NCI-H2107 treated with DMSO at 0.1 percent for 48 hours (cell line): ENCODE data around the gene VPS51.
A peak's percentile ranks its signal among the peaks of the same experiment; 100 is the strongest.

Experiments
- DNase-seq: peaks from one replicate; lab custom pipeline; 2025; ENCODE audit not compliant: unreplicated experiment; lab: John Stamatoyannopoulos, UW

The VPS51 gene

DNA sequence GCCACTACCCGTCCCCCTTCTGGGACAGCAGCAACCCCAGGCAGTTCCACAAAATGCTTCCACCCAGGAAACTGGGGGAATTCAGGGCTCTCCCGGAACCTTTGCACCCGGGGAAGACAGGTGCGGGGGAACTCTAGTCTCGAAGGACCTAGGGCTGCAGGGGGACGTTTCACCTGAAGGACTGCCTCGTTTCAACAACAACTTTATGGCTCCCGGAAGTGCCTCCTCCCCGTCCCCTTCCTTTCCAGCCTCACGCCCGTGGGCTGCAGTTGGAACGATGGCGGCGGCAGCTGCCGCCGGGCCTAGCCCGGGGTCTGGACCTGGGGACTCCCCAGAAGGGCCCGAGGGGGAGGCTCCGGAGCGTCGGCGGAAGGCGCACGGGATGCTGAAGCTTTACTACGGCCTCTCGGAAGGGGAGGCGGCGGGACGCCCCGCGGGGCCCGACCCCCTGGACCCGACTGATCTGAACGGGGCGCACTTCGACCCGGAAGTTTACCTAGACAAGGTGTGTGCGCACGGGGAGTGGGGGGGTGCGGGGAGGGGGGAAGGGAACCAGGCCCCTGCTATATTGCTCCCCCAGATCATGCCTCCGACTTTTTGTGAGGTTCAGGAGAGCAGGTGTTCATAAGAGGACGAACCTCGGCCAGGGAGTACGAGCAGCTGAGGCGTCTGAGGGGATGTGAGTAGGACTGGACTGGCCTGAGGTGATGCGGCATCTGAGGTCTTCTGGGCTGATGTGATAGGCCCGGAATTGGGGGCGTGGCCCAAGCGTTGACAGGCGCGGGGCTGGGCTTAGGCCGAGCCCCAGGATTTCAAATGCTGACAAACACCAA lies at the start of gene VPS51:
TSS of gene VPS51 (plus strand) at position 241 of the 833 bp plus-strand sequence. CDS start at position 278, 37 bp downstream.
- peak; percentile 79 for DNase-seq

DNA sequence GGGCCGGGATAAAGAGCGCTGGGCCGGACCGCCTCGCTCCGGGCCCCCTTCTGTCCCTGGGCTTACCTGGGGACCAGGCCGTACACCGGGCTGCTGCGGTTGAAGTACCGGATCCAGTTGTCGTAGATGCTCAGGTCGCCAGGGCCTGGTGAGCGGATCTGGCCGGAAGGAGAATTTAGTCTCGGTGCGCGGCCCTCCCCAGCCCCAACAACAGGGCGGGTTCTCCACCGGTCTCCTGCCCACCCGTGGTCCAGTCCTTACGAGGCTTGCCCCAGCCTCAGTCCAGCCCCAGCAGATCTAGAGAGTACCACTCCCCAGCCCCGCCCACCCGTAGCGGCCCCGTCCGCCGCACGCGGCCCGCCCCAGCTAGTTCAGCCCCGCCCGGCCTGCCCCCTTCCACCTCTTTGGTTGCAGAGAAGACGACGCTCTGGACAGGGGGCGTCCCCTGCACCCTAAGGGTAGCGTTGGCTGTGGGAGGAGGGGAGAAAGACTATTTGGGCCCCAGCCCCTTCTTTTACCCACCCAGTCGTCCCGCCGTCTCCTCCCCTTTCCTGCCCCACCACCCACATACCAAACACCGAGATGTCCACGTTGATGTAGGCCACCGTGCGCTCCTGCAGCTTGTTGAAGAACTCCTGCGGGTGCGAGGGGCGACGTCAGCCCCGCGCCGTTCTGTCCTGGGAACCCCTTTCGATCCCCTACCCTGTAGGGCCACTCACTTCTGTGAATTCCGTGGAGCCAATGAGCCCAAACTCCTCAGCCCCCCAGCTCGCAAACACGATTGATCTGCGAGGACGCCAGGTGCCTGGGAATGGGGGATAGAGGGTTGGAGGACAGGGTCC lies 48.2 kb upstream of the VPS51 start:
- no peak for DNase-seq

DNA sequence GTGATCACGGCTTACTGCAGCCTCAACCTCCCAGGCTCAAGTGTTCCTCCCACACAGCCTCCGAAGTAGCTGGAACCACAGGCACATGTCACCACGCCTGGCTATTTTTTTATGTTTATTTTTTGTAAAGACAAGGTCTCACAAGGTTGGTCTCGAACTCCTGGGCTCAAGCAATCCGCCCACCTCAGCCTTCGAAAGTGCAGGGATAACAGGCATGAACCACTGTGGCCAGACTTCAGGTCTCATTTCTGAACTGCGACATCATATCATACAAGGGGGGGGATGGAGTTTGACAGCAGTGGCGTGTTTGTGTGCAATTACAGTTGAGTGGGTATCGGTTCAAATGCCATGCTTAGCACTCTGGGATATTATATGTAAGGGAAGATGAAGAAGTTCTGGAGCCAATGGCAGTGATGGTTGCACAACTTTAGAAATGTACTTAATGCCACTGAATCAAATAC lies 44.6 kb upstream of the VPS51 start:
- no peak for DNase-seq

DNA sequence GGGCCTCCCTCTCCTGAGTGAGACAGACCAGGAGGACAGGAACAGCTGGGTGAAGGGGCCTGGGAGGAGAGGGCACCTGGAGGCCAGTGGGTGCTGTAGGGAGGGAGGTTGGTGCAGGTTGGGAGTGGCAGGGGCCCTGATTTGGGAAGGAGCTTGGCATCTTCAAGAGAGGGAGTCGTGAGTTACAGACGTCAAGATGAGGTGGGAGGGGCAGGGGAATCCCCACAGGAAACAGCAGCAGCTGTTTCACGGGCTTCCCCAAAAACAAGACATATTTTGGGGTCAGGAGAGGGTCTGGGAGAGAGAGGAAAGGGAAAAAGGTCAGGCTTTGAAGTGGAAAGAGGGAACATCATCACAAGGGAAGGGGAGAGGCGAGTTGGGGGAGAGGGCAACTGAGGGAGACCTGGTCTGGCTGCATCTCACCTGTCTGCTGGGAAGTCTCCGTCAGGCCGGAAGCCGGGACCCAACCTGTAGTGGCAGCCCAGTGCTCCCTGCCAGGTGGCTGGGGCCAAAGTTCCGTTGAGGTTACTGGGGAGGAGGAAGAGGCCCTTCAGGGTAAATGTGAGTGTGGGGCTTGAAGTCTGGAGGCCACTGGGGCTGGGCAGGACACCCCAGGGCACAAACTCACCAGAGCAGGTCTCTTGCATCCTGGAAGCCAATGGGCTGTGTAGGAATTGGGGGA lies 42.0 kb upstream of the VPS51 start:
- no peak for DNase-seq

DNA sequence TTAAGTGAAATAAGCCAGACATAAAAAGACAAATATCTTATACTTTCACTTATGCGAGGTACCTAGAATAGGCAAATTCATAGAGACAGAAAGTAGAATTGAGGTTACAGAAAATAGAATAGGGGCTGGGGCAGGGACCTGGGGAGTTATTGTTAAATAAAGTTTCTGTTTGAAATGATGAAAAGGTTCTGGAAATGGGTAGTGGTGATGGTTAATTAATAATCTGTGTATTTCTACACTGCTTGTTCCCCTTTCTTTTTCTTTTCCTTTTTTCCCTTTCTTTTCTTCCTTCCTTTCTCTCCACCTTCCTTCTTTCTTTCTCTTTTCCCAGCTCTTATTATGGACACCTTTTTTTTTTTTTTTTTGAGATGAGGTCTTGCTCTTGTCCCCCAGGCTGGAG lies 40.5 kb upstream of the VPS51 start:
- no peak for DNase-seq

DNA sequence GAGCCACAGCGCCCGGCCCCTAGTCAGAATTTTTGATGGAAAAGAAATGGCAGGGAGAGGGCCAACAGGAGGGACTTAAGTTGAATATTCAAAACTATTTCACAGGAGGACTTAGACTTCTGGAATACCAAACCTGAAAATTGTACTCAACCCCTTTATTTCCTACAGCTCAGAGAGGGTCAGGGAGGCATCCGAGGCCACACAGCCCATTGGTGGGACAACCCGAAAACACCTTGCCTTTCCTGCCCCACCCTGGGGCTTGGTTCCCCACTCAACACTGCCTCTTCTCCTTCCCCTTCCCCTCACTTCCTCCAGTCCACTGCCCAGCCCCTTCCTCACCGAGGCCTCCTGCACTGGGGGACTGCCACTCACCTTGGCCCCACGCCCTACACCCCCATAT lies 39.0 kb upstream of the VPS51 start:
- DNase-seq = no peak

DNA sequence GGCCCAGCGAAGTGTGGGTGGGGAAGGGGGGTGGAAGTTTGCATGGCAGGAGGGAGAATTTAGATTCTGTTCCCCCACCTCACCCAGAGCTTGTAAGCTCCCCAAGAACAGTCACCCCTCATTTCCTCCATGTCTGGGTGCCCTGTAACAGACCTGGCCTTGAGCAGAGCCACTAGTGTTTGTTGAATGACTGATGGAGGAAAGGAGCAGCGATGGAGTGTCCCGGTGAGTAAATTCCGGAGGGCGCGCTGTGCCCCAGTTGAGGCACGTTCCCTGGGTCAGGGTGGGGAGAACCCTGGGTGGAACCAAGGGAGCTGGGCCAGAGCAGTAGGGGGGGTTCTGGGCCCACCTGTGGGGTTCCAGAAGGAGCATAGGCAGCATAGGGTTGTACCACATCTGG lies 38.5 kb upstream of the VPS51 start:
- DNase-seq = no peak

DNA sequence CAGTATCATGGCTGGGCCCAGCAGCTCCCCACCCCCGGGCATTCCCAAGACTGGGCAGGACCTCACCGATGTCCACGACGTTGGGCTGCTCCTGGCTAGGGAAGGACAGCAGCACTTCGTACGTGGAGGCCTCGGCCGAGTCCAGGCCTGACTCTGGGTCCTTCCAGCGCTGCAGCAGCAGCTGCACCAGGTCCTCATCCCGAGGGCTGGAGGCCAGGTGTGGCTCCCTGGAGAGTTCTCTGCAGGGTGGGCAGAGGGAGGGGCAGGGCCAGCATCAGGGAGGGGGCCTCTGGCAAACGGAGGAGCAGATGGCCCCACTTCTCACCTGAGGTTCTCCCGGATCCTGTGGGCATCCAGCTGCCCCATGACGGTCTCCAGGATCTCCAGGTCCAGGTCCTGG lies 38.0 kb upstream of the VPS51 start:
- DNase-seq = peak; percentile 19

DNA sequence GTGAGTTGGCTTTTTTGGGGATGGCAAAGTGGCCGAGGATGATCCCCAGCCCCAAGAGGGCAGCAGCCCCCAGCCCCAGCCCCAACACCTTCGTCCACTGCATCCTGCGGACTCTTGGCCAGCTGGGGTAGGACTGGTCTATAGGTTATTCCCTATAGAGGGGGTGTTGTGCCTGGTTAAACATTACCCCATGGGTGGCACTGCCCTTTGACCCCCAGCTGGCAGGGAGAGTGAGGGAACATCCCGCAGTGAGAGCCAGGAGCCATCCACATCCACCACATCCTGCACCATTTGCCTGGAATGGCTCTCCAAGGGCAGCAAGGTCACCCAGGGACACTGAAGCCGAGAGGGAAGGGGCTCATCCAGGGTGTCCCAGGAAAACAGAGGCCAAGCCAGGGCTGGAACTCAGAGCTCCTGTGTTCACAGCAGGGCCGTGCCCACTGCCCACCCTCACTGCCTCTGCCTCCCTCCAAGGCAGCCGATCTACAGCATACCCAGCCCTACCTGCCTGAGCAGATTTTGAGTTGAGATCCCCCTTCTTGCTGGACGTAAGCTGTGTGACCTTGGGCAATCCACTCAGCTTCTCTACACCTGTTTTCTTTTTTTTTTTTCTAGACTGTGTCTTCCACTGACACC lies 37.5 kb upstream of the VPS51 start, which contains the start of gene NAALADL1:
TSS of gene NAALADL1 (minus strand) at position 135 of the 636 bp plus-strand sequence. CDS start at position 103, 32 bp downstream.
- no peak for DNase-seq

DNA sequence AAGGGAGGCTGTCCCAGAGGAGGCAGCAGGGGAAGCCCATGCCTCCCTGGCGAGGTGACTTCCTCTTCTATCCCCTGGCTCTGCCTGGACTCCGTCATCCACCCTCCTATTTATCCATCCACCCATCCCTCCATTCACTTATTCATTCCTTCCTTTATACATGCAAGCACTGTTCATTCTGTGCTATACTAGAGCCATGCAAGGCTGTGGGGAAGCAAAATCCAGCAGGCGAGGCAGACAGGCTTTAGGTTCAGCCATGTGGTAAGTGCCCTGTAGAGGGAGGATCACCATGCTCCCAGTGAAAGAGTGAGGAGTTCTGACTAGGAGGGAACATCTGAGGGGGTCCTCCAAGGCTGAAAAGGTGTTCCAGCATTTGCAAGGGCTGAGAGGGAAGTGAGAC lies 36.5 kb upstream of the VPS51 start:
- no peak for DNase-seq

DNA sequence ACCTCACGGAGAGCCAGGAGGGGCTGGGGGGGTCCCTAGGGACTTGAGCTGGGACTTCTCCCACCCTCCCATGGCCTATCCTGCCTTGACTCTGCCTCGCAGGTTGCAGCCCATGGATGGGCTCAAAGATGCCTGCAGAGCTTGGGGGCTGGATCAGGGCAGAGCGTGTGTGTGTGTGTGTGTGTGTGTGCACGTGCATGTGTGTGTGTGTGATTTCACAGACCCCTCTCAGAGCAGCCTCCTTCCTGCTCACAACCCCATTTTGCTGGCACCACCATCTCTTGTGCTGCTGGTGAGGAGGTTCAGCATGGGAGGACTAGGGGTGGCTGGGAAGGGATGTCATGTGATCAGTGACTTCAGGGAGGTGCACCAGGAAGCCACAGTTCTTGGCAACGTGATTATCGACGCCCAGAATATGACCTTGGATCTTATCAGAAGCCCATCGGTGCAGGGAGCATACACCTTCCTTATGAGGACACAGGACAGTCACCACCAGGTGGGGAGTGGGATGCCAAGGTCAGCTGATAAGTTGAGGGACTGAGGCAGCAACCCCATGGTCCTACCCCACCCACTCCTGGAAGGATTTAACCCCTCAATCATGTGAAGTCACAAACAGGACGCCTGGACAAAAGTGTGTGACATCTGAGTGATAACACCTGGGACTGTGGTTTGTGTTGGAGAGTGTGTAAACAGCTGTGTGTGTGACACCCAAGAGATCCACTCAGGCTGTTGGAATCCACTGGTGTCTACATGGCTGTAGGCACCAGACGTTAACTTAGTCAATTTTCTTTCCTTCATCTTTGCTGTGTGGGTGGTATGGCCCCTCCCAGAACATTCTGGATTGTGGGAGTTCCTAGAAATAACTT lies 35.8 kb upstream of the VPS51 start:
- no peak for DNase-seq

DNA sequence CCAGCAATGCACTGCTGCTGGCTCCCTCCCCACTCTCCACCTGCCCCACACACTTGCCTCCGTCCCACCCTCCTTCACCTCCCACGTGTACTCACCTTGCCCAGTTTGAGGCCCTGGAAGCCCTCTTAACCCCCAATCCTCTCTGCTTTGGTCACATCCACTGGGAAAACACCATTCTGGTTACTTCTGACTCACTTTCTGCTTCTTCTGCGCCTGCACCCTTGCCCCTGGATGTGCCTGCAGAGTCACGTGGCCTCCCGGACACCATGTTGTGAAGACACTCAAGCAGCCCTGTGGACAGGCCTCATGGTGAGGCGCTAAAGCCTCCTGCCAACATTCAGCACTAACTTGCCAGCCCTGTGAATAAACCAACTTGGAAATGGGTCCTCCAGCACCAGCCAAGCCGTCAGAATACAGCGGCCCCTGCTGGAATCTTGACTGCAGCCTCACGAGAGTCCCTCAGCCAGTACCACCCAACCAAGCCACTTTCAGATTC lies 35.1 kb upstream of the VPS51 start:
- no peak for DNase-seq

DNA sequence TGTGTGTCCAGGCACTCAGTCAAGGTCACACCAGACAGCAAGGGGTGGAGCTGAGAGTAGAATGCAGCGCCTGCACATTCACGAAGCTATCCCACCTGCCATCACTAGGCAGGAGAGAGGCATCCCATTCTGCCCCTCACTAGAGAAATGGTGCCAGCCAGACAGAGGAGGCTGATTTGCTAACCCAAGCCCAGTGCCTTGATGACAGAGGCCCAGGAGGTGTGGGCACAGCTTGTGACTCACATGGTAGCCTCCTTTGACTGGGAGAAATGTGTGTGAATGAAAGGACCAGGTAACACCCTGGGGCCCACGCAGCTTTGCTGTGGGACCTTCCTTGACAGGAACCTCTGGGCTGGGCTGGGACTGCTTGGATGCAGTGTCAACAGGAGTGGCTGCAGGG lies 32.5 kb upstream of the VPS51 start:
- no peak for DNase-seq

DNA sequence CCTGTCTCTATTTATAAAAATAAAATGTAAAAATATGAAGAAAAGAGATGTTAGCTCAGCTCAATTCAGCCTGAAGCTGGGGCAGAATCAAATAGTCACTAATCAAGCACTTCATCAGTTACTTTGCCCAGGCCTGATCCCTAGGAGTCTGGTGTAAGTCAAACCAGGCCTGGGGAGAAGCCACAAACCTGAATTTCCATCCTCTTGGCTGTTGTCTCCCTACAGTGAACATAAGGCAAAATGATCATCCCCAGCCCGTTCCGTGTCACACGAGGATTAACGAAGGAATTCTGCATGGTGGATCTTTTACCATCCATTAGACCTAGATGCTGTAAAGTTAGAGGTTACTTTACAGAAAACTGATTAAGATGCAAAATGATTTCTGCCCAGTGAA lies 31.2 kb upstream of the VPS51 start:
- DNase-seq = no peak

DNA sequence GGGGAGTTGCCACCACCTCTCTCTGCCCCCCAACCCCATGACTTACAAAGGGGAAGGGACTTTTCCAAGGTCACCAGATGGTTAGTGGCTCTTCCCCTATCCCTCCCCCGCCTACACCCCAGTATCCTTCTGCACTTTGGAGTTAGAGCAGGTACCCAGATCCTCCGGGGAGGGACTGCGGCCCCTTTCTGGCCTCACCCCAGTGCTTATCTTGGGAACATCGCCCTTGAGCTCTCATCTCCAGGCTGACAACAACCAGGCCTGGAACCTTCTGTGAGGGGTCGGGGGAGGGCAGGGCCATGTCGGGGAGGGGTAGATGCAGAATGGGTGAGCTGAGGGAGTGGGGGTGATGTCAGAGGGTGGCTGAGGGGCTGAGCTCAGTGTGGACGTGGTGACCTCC lies 30.2 kb upstream of the VPS51 start:
- DNase-seq = no peak

DNA sequence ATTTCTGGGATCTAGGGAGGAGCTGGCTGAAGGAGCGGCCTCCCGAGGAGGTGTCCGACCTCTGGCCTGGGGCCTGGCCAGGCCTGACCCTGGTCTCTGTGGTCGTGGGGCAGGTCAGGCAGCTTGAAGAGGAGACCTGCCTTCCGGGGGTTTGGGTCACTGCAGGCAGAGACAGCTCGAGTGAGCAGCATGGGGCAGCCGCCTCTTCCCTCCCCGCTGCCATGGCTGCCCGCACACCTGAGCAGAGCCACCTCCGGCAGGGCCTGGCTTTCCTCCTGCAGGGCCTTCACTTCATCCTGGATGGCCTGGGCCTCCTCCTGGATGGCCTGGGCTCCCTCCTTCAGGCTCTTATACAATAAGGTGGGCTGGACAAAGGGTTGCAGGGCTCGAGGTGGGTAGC lies 29.7 kb upstream of the VPS51 start:
- no peak for DNase-seq

DNA sequence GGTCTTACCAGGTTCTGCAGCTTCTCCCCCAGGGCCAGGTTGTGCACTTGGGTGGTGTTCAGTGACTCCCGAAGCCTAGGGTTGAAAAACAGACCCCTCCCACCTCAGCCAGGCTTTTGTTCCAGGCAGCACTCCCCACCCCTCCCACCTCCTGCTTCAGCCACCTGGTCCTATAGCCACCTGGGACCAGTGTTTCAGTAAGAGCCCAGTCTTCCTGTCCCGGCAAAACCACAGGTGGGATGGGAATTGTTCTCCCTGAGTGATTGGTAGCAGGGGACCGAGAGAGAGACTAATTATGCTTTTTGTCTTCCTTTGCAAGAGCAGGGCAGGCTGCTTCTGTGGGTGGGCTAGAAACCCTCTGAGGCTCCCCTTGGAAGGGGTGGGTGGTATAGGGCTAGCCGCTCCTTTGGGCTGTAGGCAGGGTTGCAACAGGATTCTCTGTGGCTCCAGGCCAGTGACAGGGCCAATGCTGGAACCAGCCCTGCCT lies 29.2 kb upstream of the VPS51 start:
- DNase-seq = peak; percentile 95

DNA sequence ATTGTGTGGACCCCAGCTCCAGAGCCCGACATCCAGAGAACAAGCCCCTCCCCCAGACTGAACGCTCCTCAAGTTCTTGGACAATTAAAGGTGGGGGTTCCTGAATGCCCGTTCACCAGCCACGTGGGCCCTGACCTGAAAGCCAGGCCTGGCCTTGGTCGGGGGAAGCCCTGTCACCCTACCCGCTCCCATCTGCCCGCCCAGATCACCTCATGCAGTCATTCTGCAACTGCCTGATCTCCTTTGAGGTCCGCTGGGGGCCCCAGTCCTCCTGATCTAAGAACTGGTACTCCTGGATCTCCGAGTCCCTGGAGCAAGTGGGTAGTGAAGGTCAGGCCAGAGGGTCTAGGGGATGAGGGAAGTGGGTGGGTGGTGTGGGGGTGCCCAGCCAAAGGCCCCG lies 28.6 kb upstream of the VPS51 start:
- no peak for DNase-seq

DNA sequence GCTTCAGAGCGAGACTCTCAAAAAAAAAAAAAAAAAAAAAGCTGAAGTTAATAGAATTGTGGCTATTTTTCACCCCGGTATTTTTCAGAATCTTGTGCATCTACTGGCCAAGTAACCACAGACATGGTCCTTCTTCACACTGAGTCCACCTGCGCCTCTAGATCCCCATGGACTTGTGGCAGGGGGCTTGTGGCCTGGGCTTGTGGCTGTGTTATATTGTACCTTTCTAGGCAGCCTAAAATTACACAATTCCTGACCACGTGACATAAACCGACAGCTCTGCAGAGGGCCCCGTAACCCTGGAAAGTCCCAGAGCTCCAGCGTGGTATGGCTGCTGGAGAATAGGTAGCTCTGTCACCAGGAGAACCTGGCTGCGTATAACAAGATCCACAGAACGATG lies 26.8 kb upstream of the VPS51 start:
- peak; percentile 77 for DNase-seq
